K562 (cell line): Measurements from ENCODE around the gene DLGAP3. TPM values are rescaled to one million over a fixed set of nuclear protein-coding genes. Genes with fewer than 3 reads are reported as not detected.

Experiments
- ARID4B ChIP-seq: sonication (generic); formaldehyde crosslinking; IDR thresholded peaks from 2 replicates; pipeline ENCODE4 v1.8.0; 2022; ENCODE audit warnings: mild to moderate bottlenecking, missing genetic modification reagents
- CCAR2 ChIP-seq: fragments of 200-400 bp; formaldehyde crosslinking; IDR thresholded peaks from 2 replicates; pipeline ENCODE4 v1.6.1; 2017; ENCODE audit warnings: mild to moderate bottlenecking, low read depth, low read length
- HMGXB4 ChIP-seq: sonication (generic); formaldehyde crosslinking; IDR thresholded peaks from 2 replicates; pipeline ENCODE4 v1.8.1; 2023; ENCODE audit warnings: mild to moderate bottlenecking, missing genetic modification reagents
- HNRNPH1 ChIP-seq: fragments of 200-400 bp; formaldehyde crosslinking; optimal IDR thresholded peaks from 2 replicates; pipeline ENCODE3; 2017; ENCODE audit warnings: low read depth, mild to moderate bottlenecking, low read length, moderate library complexity
- IFI16 ChIP-seq: fragments of 250-450 bp; sonication (Bioruptor Pico); IDR thresholded peaks from 2 replicates; pipeline ENCODE4 v2.1.2; 2022; ENCODE audit warnings: mild to moderate bottlenecking, inconsistent platforms
- ZBTB9 ChIP-seq: fragments of 450-650 bp; formaldehyde crosslinking; IDR thresholded peaks from 2 replicates; pipeline ENCODE4 v1.4.0; 2020; ENCODE audit warnings: mild to moderate bottlenecking, moderate library complexity
- ZC3H4 ChIP-seq: sonication (generic); formaldehyde crosslinking; IDR thresholded peaks from 2 replicates; pipeline ENCODE4 v1.9.0; 2021; ENCODE audit warnings: missing genetic modification reagents, borderline replicate concordance
- ZNF165 ChIP-seq: fragments of 250-450 bp; sonication (Bioruptor Pico); IDR thresholded peaks from 2 replicates; pipeline ENCODE4 v1.4.0; 2020; ENCODE audit warnings: borderline replicate concordance
- ZNF778 ChIP-seq: fragments of 450-650 bp; formaldehyde crosslinking; IDR thresholded peaks from 2 replicates; pipeline ENCODE4 v1.4.0; 2020; ENCODE audit warnings: mild to moderate bottlenecking, moderate library complexity
- polyA plus RNA-seq, 8 experiments: library from polyadenylated mRNA; depleted of rRNA in 4 of 8; stranded (reverse) in 5 of 8; unstranded in 3 of 8; fragments of >200 nt; fragmentation: Nextera tagmentation in 2 of 8; fragmentation: Illumina TruSeq in 1 of 8; extraction: Ambion mirVana in 2 of 8; extraction: Trizol in 1 of 8; gene quantifications; 2 replicates each; pipeline versions ENCODE4 v1.2.1 to v1.2.3, GENCODE V29; 2011 to 2014; ENCODE audit warnings: inconsistent platforms in 1 of 8, missing spikeins in 1 of 8
- total RNA-seq, 7 experiments: library from RNA; depleted of rRNA in 6 of 7; stranded (reverse); fragments of >200 nt in 6 of 7; fragmentation: Illumina TruSeq in 2 of 7; extraction: Trizol in 2 of 7; gene quantifications; 2 replicates each; pipeline versions ENCODE4 v1.2.1 to v1.2.3, GENCODE V29; 2011 to 2021; ENCODE audit warnings: low replicate concordance in 1 of 7

Gene DLGAP3
- total and polyA plus RNA-seq, 9 of the 15 experiments (the other 6 are each of a cell fraction or from before 2014, with no cell fraction given), result 0.01 to 0.16 (median 0.07) TPM; not detected in 6

GRCh38 chr1:34845131-34845901 is 84.1 kb downstream of the DLGAP3 start (continued):
- TF ChIP-seq ARID4B (CRISPR knock-in tag) (no peak), ZBTB9 (CRISPR knock-in tag) (no peak), HNRNPH1 (no peak), ZNF165 (CRISPR knock-in tag) (no peak), ZNF778 (CRISPR knock-in tag) (no peak), HMGXB4 (CRISPR knock-in tag) (no peak), IFI16 (no peak), CCAR2 (no peak), ZC3H4 (no peak)
